GM13976 (cell line): Measurements from ENCODE around the gene FHAD1.

ENCODE experiments used
- DNase-seq: peaks from one replicate; pipeline ENCODE4 v3.0.0; 2012; ENCODE audit warnings: low spot score
- CTCF ChIP-seq: IDR thresholded peaks from 2 replicates; pipeline ENCODE4 v1.5.1; 2012; ENCODE audit warnings: borderline replicate concordance, mild to moderate bottlenecking; ENCODE audit not compliant: insufficient read depth; ENCODE audit errors: extremely low read depth, missing control alignments, control extremely low read depth
- in situ Hi-C: fragments of 300-500 bp; cut with MboI; formaldehyde crosslinking; loops from one replicate; pipeline ENCODE4 v1.12.0; 2022; ENCODE audit warnings: low sequenced_read_pairs, mixed read lengths, inconsistent platforms; ENCODE audit not compliant: unreplicated experiment

Gene FHAD1

GRCh38 chr1:15273274-15273673 is 26.3 kb downstream of the FHAD1 start:
- DNase-seq, result no peak
- no peak for TF ChIP-seq CTCF
- in situ Hi-C loops, result no loop called here

- TF ChIP-seq CTCF, result no peak
- in situ Hi-C loops, result loop anchor here (5.0 kb wide), 1 partner anchor 149 kb away; no protein-coding TSS in a partner anchor
- no peak for DNase-seq
Measured at GRCh38 chr1:15275921-15276683, 29.1 kb downstream of the FHAD1 start.

- no peak for DNase-seq
- in situ Hi-C loops, result loop anchor here (5.0 kb wide), 1 partner anchor 150 kb away; no protein-coding TSS in a partner anchor
- no peak for TF ChIP-seq CTCF
Measured at GRCh38 chr1:15276691-15277446, 29.8 kb downstream of the FHAD1 start.

GRCh38 chr1:15277447-15277838 is 30.4 kb downstream of the FHAD1 start:
- in situ Hi-C loops, result loop anchor here (5.0 kb wide), 1 partner anchor 150 kb away; no protein-coding TSS in a partner anchor
- TF ChIP-seq CTCF, result no peak

GRCh38 chr1:15277933-15278332 is 30.9 kb downstream of the FHAD1 start:
- no peak for DNase-seq
- no peak for TF ChIP-seq CTCF
- in situ Hi-C loops, result loop anchor here (5.0 kb wide), 1 partner anchor 151 kb away; no protein-coding TSS in a partner anchor

More at GRCh38 chr1:15277447-15277838, 30.4 kb downstream of the FHAD1 start:
- DNase-seq, result no peak

GRCh38 chr1:15279576-15280230 is 32.7 kb downstream of the FHAD1 start:
- TF ChIP-seq CTCF, result no peak
- no peak for DNase-seq
- in situ Hi-C loops, result loop anchor here (5.0 kb wide), 1 partner anchor 152 kb away; no protein-coding TSS in a partner anchor
